ENCODE measurements around the gene DDX28. TPM values are rescaled to one million over a fixed set of nuclear protein-coding genes. Genes with fewer than 3 reads are reported as not detected.
A peak's percentile ranks its signal among the peaks of the same experiment; 100 is the strongest.
"Not testable (repeated sequence)": the region's sequence is repeated elsewhere in the genome, so short reads cannot be mapped to it uniquely, and the experiment has no call there.

The DDX28 gene
- total RNA-seq, 2 experiments from 2014 or later, result 9.4 to 9.7 TPM

DNA sequence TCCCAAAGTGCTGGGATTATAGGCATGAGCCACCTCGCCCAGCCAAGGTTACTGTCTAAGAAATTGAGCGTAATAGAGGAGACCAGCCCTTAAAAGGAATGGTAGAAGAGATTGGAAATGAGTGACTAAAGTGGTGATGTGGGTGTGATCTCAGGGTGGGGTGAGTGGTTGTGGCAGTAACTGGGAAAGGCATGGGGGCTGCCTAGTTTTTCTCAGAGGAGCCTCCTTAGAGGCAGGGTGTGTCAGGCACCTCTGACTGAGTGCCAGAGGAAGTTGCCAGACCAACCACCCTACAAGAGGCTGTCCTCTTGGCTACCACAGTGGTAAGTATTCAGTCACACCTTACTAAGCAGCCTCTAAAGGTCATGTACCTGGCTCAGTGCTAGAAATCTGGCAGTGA is 8.9 kb upstream of the DDX28 start:
- no peaks in the 10 kb centered on the region for H3K9me3 Mint-ChIP-seq
- H3K27me3 Mint-ChIP-seq (ENCODE audit: low read depth), result no peaks in the 10 kb centered on the region
- no peak overlapping the region for H3K4me3 Mint-ChIP-seq
- peaks cover 13% of the 10 kb centered on the region for H3K36me3 Mint-ChIP-seq (ENCODE audit: low read depth)
- CTCF ChIA-PET, result interaction anchor here (0.6 to 1.5 kb wide), 2 partner anchors 9 to 178 kb away, joined by 3 to 7 read pairs; no protein-coding TSS in a partner anchor
- DNase-seq, result no peak
- no peaks in the 10 kb centered on the region for H3K4me1 Mint-ChIP-seq (ENCODE audit: low read depth)
- H3K27ac Mint-ChIP-seq, result no peak overlapping the region
- intact Hi-C loops (cut with micrococcal nuclease), result no loop called here

GRCh38 chr16:68030108-68030507 is 7.1 kb upstream of the DDX28 start:
- peaks cover 17% of the 10 kb centered on the region for H3K36me3 Mint-ChIP-seq (ENCODE audit: low read depth)
- intact Hi-C loops (cut with micrococcal nuclease); H3K27me3 Mint-ChIP-seq (ENCODE audit: low read depth); H3K4me3 Mint-ChIP-seq; H3K9me3 Mint-ChIP-seq; H3K4me1 Mint-ChIP-seq (ENCODE audit: low read depth); DNase-seq; H3K27ac Mint-ChIP-seq: not testable (repeated sequence)
- CTCF ChIA-PET, result interaction anchor here (3.4 kb wide), 1 partner anchor 11 kb away, joined by 16 read pairs; no protein-coding TSS in a partner anchor

DNA sequence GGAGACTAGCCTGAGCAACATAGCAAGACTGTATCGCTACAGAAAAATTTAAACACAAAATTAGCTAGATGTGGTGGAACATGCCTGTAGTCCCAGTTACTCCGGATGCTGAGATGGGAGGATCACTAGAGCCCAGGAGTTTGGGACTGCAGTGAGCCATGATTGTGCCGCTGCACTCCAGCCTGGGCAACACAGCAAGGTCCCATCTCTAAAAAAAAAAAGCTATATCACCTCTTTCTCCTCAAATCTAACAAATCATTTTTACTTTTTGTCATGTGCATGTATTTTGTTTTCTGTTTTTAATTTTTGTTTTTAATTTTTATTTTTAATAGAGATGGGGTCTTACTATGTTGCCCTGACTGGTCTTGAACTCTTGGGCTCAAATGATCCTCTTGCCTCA is 6.0 kb upstream of the DDX28 start:
- Mint-ChIP-seq H3K27ac (no peak overlapping the region), H3K9me3 (no peaks in the 10 kb centered on the region), H3K4me3 (no peak overlapping the region), H3K4me1 (ENCODE audit: low read depth) (peaks cover 16% of the 10 kb centered on the region), H3K36me3 (ENCODE audit: low read depth) (peaks cover 16% of the 10 kb centered on the region), H3K27me3 (ENCODE audit: low read depth) (no peaks in the 10 kb centered on the region)
- intact Hi-C loops (cut with micrococcal nuclease), result no loop called here
- no peak for DNase-seq
- CTCF ChIA-PET, result interaction anchor here (0.7 to 3.4 kb wide), 4 partner anchors 12 to 35 kb away, joined by 3 to 16 read pairs (median 4); no protein-coding TSS in a partner anchor

DNA sequence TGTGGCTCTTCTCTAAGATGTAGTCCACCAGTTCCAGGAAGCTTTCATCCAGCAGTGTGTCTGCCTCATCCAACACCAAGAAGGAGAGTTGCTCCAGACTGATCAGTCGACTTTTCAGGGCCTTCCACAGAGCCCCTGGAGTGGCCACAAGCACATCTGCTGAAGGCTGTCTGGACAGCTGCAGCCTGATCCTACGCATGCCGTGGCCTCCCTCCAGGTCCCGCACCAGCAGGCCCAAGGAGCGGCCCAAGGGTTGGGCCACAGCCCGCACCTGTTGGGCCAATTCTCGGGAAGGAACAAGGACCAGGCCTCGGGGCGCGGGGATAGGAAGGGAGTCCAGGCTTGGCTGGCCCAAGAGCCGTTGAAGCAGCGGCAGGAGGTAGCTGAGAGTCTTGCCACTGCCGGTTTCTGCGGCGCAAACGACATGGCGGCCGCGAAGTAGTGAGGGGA is 729 bp downstream of the DDX28 start:
- DNase-seq, result no peak

GRCh38 chr16:68021490-68021889 is 1.5 kb downstream of the DDX28 start:
- Mint-ChIP-seq H3K9me3 (no peaks in the 10 kb centered on the region), H3K27ac (no peak overlapping the region), H3K27me3 (ENCODE audit: low read depth) (no peaks in the 10 kb centered on the region), H3K36me3 (ENCODE audit: low read depth) (peaks cover 18% of the 10 kb centered on the region), H3K4me1 (ENCODE audit: low read depth) (peaks cover 38% of the 10 kb centered on the region), H3K4me3 (peak overlapping the region; percentile 99)
- intact Hi-C loops (cut with micrococcal nuclease), result loop anchor here (5.0 kb wide), 1 partner anchor 39 kb away; the partner anchor contains the start of gene DPEP3
- DNase-seq, result no peak
- CTCF ChIA-PET, result interaction anchor here (0.6 to 1.8 kb wide), 9 partner anchors 15 to 523 kb away, joined by 3 to 4 read pairs (median 3); no protein-coding TSS in a partner anchor

More for the DNA sequence above, 729 bp downstream of the DDX28 start:
- peaks cover 19% of the 10 kb centered on the region for H3K36me3 Mint-ChIP-seq (ENCODE audit: low read depth)
- CTCF ChIA-PET, result interaction anchor here (0.6 to 1.8 kb wide), 7 partner anchors 19 to 307 kb away, joined by 3 to 4 read pairs (median 3); no protein-coding TSS in a partner anchor
- peaks cover 38% of the 10 kb centered on the region for H3K4me1 Mint-ChIP-seq (ENCODE audit: low read depth)
- no peaks in the 10 kb centered on the region for H3K27me3 Mint-ChIP-seq (ENCODE audit: low read depth)
- H3K9me3 Mint-ChIP-seq, result no peaks in the 10 kb centered on the region
- peak overlapping the region; percentile 99 for H3K4me3 Mint-ChIP-seq
- intact Hi-C loops (cut with micrococcal nuclease), result loop anchor here (2.0 to 5.0 kb wide), 5 partner anchors 40 to 216 kb away; partner anchors contain the start of genes DPEP3, PSMB10, RANBP10 and SLC12A4
- peak overlapping the region; percentile 94 for H3K27ac Mint-ChIP-seq

- Mint-ChIP-seq H3K27ac (no peak overlapping the region), H3K4me1 (ENCODE audit: low read depth) (peaks cover 25% of the 10 kb centered on the region), H3K36me3 (ENCODE audit: low read depth) (peaks cover 13% of the 10 kb centered on the region), H3K4me3 (no peak overlapping the region), H3K27me3 (ENCODE audit: low read depth) (no peaks in the 10 kb centered on the region), H3K9me3 (no peaks in the 10 kb centered on the region)
- intact Hi-C loops (cut with micrococcal nuclease), result no loop called here
- DNase-seq, result no peak
- CTCF ChIA-PET, result interaction anchor here (0.6 to 2.9 kb wide), 2 partner anchors 22 to 44 kb away, joined by 3 to 15 read pairs; no protein-coding TSS in a partner anchor
Measured at GRCh38 chr16:68019167-68019680, 3.8 kb downstream of the DDX28 start.

- Mint-ChIP-seq H3K27ac (no peak within 1 kb of the TSS), H3K4me3 (no peak within 1 kb of the TSS), H3K36me3 (ENCODE audit: low read depth) (no peaks in the 10 kb centered on the region), H3K9me3 (no peaks in the 10 kb centered on the region), H3K27me3 (ENCODE audit: low read depth) (no peaks in the 10 kb centered on the region), H3K4me1 (ENCODE audit: low read depth) (peaks cover 11% of the 10 kb centered on the region)
- intact Hi-C loops (cut with micrococcal nuclease), result no loop called here
- CTCF ChIA-PET, result interaction anchor here (1.5 kb wide), 1 partner anchor 32 kb away, joined by 3 read pairs; no protein-coding TSS in a partner anchor
- no peak for DNase-seq
Measured at GRCh38 chr16:68015681-68016080, 7.4 kb downstream of the DDX28 start, which contains the start of gene DPEP2NB. DPEP2NB (minus strand) TSS chr16:68015911; CDS start chr16:68015770, 141 bp downstream.

GRCh38 chr16:68013440-68013839 is 9.6 kb downstream of the DDX28 start:
- CTCF ChIA-PET, result interaction anchor here (0.6 to 1.7 kb wide), 3 partner anchors 8 to 117 kb away, joined by 3 to 5 read pairs (median 3); no protein-coding TSS in a partner anchor
- Mint-ChIP-seq H3K36me3 (ENCODE audit: low read depth) (no peaks in the 10 kb centered on the region), H3K4me3 (no peak overlapping the region), H3K4me1 (ENCODE audit: low read depth) (peaks cover 12% of the 10 kb centered on the region), H3K9me3 (no peaks in the 10 kb centered on the region), H3K27ac (no peak overlapping the region), H3K27me3 (ENCODE audit: low read depth) (no peaks in the 10 kb centered on the region)
- intact Hi-C loops (cut with micrococcal nuclease), result no loop called here
- DNase-seq, result no peak

DNA sequence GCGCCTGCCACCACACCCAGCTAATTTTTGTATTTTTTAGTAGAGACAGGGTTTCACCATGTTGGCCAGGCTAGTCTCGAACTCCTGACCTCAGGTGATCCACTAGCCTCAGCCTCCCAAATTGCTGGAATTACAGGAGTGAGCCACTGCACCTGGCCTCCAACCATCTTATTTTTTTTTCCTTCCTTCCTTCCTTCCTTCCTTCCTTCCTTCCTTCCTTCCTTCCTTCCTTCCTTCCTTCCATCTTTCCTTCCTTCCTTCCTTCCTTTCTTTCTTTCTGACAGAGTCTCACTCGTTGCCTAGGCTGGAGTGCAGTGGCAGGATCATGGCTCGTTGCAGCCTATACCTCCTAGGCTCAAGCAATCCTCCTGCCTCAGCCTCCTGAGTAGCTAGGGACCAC is 13.2 kb downstream of the DDX28 start:
- CTCF ChIA-PET, result interaction anchor here (0.7 kb wide), 1 partner anchor 56 kb away, joined by 4 read pairs; no protein-coding TSS in a partner anchor
- H3K36me3 Mint-ChIP-seq (ENCODE audit: low read depth); H3K27ac Mint-ChIP-seq; H3K4me3 Mint-ChIP-seq; intact Hi-C loops (cut with micrococcal nuclease); DNase-seq; H3K27me3 Mint-ChIP-seq (ENCODE audit: low read depth); H3K9me3 Mint-ChIP-seq: not testable (repeated sequence)
- peaks cover 29% of the 10 kb centered on the region for H3K4me1 Mint-ChIP-seq (ENCODE audit: low read depth)

GRCh38 chr16:68009157-68009735 is 13.8 kb downstream of the DDX28 start:
- intact Hi-C loops (cut with micrococcal nuclease), result no loop called here
- Mint-ChIP-seq H3K27me3 (ENCODE audit: low read depth) (no peaks in the 10 kb centered on the region), H3K27ac (peak overlapping the region; percentile 12), H3K36me3 (ENCODE audit: low read depth) (no peaks in the 10 kb centered on the region), H3K4me1 (ENCODE audit: low read depth) (peaks cover 31% of the 10 kb centered on the region), H3K9me3 (no peaks in the 10 kb centered on the region), H3K4me3 (no peak overlapping the region)
- no peak for DNase-seq
- CTCF ChIA-PET, result interaction anchor here (0.7 to 0.9 kb wide), 2 partner anchors 20 to 55 kb away, joined by 3 to 4 read pairs; no protein-coding TSS in a partner anchor

DNA sequence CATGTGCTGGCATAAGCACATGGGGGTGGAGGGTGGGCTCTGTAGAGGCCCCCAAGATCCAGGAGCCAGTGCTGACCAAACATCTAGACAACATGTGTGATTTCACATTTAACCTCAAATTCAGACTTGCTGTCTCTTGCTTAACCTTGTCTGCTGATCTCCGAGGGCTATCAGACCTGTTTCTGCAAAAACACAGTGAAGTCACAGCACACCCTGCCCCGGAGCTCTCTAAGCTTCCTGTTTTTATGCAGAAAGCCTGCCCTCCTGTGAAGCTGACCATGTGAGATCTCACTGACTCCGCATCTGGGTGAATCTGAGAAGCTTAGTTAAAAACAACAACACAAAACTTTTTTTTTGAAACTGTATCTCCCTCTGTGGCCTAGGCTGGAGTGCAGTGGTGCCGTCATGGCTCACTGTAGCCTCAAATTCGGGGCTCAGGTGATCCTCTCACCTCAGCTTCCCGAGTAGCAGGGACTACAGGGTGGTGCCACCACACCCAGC is 17.2 kb downstream of the DDX28 start:
- intact Hi-C loops (cut with micrococcal nuclease), result no loop called here
- DNase-seq, result peak; percentile 43
- H3K9me3 Mint-ChIP-seq, result no peaks in the 10 kb centered on the region
- H3K27me3 Mint-ChIP-seq (ENCODE audit: low read depth), result no peaks in the 10 kb centered on the region
- H3K4me1 Mint-ChIP-seq (ENCODE audit: low read depth), result peaks cover 28% of the 10 kb centered on the region
- CTCF ChIA-PET, result interaction anchor here (0.5 to 1.9 kb wide), 10 partner anchors 8 to 317 kb away, joined by 3 to 7 read pairs (median 3); no protein-coding TSS in a partner anchor
- H3K27ac Mint-ChIP-seq, result peak overlapping the region; percentile 88
- H3K4me3 Mint-ChIP-seq, result peak overlapping the region; percentile 45
- H3K36me3 Mint-ChIP-seq (ENCODE audit: low read depth), result no peaks in the 10 kb centered on the region

GRCh38 chr16:68005211-68005610 is 17.8 kb downstream of the DDX28 start:
- Mint-ChIP-seq H3K9me3 (no peaks in the 10 kb centered on the region), H3K4me1 (ENCODE audit: low read depth) (peaks cover 33% of the 10 kb centered on the region), H3K27ac (peak overlapping the region; percentile 88), H3K4me3 (no peak overlapping the region), H3K27me3 (ENCODE audit: low read depth) (no peaks in the 10 kb centered on the region), H3K36me3 (ENCODE audit: low read depth) (no peaks in the 10 kb centered on the region)
- no peak for DNase-seq
- CTCF ChIA-PET, result interaction anchor here (0.7 to 1.9 kb wide), 7 partner anchors 9 to 316 kb away, joined by 3 to 7 read pairs (median 3); no protein-coding TSS in a partner anchor
- intact Hi-C loops (cut with micrococcal nuclease), result no loop called here
